HG03280 (cell line): ENCODE data around the gene IKBKE.

Experiments used
- ATAC-seq: cut with Tn5 transposase; IDR thresholded peaks from one replicate; pipeline ENCODE4 v1.9.1; 2021; ENCODE audit warnings: mild to moderate bottlenecking, moderate library complexity; ENCODE audit not compliant: unreplicated experiment

The IKBKE gene

DNA sequence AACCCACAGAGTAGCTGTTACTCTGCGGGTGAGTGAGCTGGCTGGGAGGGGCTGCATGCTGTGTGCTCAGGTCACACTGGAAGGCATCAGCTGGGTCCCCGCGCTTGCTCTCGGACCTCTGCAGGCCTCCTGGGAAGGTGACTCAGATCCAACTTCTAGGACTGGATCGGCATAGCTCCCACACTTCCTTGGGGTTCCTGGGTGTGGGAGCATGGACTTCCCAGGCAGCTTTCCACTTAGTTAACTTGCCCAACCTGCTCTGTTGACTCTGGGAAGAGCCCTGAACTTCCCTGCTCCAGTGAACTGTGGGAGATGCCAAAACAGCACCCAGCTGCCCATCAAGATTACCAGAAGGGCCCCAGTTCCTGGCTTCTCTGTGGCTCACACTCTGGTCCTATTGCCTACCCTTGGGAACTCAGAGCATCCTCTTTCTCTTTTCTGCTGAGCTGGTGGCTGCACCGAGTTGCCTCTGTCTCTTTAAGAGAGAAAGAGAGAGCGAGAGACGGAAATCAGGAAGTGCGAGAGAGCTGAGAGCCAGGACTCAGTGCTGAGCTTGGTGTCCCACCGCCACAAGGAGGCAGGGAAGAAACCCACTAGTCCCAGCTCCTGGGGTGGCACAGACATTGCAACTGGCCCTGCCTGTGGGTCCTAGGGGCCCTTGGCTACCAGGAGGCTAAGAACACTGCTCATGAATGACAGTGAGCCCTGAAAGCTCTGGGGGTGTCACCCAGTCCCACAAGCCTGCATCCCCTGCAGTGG, at the start of gene IKBKE:
TSS of gene IKBKE (plus strand) at position 544 of the 759 bp plus-strand sequence. CDS start 2,752 bp downstream, outside the sequence.
- peak; percentile 58 for ATAC-seq

GRCh38 chr1:206421616-206422340, 48.5 kb upstream of the IKBKE start:
- ATAC-seq: no peak

GRCh38 chr1:206422525-206422924, 47.8 kb upstream of the IKBKE start:
- ATAC-seq: no peak

- no peak for ATAC-seq
Measured at GRCh38 chr1:206427291-206427690, 43.0 kb upstream of the IKBKE start.

GRCh38 chr1:206429421-206429820, 40.9 kb upstream of the IKBKE start:
- no peak for ATAC-seq

DNA sequence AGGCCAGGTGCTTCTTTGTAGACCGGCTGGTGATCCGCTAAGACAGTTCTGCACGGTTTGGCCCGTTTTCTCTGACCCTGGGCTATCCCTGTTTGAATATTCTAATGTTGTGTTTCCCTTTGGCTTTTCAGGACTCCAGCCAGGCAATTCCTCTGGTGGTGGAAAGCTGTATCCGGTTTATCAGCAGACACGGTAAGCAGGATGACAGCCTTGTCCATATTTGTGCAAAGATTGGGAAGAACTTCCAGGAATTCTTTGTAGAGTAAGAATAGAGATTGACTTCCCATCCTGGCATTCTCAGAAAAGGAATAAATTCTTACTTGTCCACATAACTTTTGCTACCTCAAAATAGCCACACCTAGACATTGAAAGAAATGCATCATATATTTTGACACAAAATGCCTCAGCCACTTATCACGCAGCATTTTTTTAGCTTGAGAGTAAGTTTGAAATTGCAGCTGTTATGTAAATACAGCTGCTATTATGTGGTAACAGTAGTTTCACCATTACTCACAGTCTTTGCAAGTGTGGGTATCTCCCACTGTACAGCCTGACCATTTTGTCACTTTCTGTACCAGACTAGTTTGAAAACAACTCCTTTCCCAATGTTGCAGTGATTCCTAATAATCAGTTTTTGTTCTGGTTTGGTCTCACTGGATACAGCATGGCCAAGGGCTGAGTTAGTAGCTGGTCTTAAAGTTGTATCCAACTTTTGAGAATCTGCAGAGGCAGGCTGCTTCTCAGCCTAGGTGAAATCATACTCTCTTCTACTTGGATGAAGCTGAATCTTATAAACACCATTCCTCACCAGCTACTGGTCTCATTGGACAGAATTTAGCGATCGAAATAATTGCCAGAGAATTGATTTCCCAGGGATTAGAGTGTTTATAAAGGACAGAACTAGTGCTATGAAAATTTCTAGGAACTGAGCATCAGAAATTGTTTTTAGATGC, 40.0 kb upstream of the IKBKE start:
- ATAC-seq: peak; percentile 91

DNA sequence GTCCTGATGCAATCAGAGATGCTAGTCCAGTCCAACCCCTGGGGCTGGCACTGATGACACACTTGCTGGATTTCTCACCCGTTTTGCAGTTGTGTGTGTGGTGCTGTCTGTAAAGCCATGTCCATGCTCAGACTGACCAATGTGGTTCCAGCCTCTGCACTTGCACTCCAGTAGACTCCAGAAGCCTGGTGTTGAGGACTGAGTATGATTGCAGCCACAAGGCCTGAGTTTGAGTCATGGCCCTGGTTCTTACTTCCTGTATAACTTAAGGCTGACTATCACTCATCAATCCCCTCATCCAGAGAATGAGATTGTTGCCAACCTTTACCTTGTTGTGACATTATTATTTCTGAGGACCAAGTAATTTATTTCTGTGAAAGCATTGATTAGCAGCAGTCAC, 34.8 kb upstream of the IKBKE start:
- no peak for ATAC-seq

DNA sequence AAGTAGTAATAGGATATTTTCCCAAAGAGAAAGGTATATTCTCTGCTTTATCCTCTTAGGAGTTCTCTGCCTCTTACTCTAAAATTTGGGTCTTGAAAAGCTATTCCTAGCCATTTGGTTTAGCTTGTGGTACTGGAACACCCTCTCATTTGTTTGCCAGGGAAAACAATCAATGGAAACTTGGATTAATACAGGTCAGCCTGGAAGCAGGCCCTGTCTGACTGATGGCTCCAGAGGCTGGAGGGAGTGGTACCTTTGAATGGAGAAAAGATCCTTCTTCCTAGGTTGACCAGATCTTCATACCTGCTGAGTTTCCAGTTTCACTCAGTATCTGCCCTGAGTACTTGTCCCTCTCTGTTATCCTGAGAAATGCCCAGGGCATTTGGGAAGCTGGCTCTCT, 31.7 kb upstream of the IKBKE start:
- ATAC-seq: no peak

GRCh38 chr1:206439205-206439604, 31.1 kb upstream of the IKBKE start:
- no peak for ATAC-seq

DNA sequence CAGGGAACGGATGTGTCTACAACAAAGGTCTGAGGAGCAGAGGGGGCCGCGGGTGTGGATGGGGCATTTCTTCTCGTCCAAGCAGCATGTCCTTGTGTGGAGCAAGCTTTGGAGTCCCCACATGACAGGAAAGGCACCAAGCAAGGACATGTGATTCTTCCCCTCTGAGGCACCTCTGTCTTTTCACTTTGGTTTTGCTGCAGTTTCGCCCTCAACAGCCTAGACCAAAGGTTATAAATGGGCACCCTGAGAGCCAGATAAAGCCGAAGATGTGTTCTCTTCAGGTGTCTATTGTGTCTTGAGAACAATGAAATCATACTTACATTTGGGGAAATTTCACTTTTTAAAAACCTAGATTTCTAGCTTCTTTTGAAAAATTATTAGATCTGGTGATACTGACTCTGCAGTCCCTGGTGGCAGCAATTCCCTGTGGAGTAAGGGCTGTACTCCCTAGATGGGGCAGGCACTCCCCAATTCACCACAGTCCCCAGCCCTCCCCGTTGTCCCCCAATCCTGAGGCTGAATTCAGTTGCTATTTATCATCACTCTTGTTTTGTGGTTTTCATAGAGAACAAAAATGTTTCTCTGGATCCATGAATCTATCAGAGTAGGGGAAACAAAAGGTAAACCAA, 28.8 kb upstream of the IKBKE start:
- no peak for ATAC-seq

- no peak for ATAC-seq
Measured at GRCh38 chr1:206442101-206442500, 28.2 kb upstream of the IKBKE start.

GRCh38 chr1:206445116-206445515, 25.2 kb upstream of the IKBKE start:
- no peak for ATAC-seq

GRCh38 chr1:206445911-206446356, 24.3 kb upstream of the IKBKE start:
- ATAC-seq: no peak

GRCh38 chr1:206446688-206447421, 23.4 kb upstream of the IKBKE start:
- ATAC-seq: no peak

DNA sequence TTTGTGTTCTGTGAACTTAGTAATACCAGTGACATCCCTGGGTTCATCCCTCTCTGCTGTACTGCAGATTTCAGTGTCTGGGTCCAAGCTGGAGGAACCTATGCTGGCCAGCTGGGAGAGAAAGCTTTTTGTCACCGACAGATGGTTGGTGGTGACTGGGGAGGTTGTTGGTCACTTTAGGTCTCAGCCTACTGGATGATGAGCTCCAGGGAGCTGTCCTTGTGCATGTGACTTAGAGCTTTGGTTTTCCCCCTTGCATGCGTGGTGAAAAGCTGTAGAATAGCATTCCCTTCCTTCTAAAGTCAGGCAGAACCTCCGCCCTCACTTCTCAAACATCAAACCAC, 22.9 kb upstream of the IKBKE start:
- no peak for ATAC-seq

DNA sequence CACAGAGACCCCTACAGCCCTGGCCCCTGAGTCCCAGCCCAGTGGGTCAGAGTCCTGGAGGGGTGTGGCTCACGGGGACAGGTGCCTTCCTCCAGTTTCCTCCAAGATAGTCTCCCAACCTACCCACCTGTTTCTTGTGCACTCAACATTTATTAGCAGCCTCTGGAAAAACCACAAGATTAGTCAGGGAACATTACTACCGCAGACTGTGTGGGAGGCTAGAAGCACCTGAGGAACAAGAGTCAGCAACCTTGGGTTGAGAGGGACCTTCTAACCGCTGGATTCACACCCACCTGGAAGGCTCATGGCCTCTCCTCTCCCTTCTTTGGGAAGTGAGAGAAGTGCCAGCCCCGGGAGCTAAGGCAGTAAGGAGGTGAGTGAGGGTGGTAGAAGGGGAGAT, 22.5 kb upstream of the IKBKE start:
- no peak for ATAC-seq

- no peak for ATAC-seq
Measured at GRCh38 chr1:206448471-206448870, 21.8 kb upstream of the IKBKE start.

DNA sequence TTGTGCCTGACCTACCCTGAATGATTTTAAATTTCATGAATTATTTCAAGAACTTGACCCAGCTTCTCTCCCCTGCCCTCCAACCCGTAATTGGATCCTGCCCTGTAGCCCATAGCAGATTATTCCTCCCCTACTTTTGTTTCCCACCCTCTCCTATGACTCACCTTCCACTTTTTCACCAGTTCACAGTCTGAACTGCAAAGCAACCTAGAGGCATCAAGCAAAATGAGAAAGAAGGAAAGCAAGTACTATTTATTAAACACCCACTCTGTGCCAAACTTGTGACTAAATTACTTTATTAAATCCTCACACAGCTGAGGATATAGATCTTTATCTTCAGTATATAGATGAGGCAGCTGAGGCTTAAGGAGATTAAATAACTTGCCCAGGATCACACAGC, 20.7 kb upstream of the IKBKE start:
- no peak for ATAC-seq

DNA sequence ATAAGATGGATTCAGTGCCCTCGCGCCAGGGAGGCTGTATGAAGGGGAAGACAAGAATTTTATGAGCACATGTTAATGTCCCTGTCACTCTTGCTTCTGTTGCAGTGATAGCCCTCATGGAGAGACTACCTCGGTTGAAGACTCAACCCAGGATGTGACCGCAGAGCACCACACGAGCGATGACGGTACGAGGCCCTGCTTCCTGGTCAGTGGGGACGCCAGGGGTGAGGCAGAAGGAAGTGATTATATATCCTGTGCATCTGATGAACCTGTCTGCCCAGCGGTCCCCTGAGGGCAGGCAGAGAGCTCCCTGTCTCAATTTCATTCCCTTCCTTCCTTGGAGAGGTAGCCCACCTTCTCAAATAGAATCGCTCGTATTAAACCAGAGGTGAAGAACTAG, 20.0 kb upstream of the IKBKE start:
- ATAC-seq: no peak

GRCh38 chr1:206451134-206451686, 19.1 kb upstream of the IKBKE start:
- ATAC-seq: no peak
